MCF 10A (cell line): Measurements from ENCODE around the gene TECPR2. TPM values are rescaled to one million over a fixed set of nuclear protein-coding genes. Genes with fewer than 3 reads are reported as not detected.
"Not testable (repeated sequence)": the region's sequence is repeated elsewhere in the genome, so short reads cannot be mapped to it uniquely, and the experiment has no call there.

Source experiments
- BruUV-seq: library from RNA; stranded (reverse); fragments of 400-500 nt; replicated peaks from 2 replicates; lab custom pipeline; 2021; lab: Mats Ljungman, UMichigan
- CTCF ChIA-PET: fragments of 300-600 bp; sonication (Branson Sonifier 250); formaldehyde crosslinking; extraction: SDS; loops from one replicate; lab custom pipeline; 2021; ENCODE audit warnings: antibody characterized with exemption, inconsistent platforms; lab: Yijun Ruan, JAX
- POLR2A ChIA-PET: fragments of 300-600, 350-650 bp; sonication (Branson Sonifier 250); formaldehyde crosslinking; extraction: SDS; loops from one replicate; lab custom pipeline; 2020; ENCODE audit warnings: antibody characterized with exemption, inconsistent platforms; lab: Yijun Ruan, JAX
- DNase-seq: peaks from one replicate; pipeline ENCODE4 v3.0.0-alpha.2; 2018; ENCODE audit not compliant: unreplicated experiment
- H3K27ac Mint-ChIP-seq: one replicate; pipeline ENCODE4 v1.8.0; 2022; ENCODE audit warnings: mild to moderate bottlenecking, low read depth, mixed read lengths; ENCODE audit not compliant: unreplicated experiment
- H3K27me3 Mint-ChIP-seq: one replicate; pipeline ENCODE4 v1.8.0; 2022; ENCODE audit warnings: mixed read lengths; ENCODE audit not compliant: insufficient read depth, unreplicated experiment
- H3K36me3 Mint-ChIP-seq: one replicate; pipeline ENCODE4 v1.8.0; 2022; ENCODE audit warnings: mild to moderate bottlenecking, moderate library complexity, mixed read lengths; ENCODE audit not compliant: insufficient read depth, unreplicated experiment
- H3K4me1 Mint-ChIP-seq: one replicate; pipeline ENCODE4 v1.8.0; 2022; ENCODE audit warnings: mixed read lengths; ENCODE audit not compliant: insufficient read depth, unreplicated experiment
- H3K4me3 Mint-ChIP-seq: one replicate; pipeline ENCODE4 v1.8.0; 2022; ENCODE audit warnings: mild to moderate bottlenecking, moderate library complexity, mixed read lengths; ENCODE audit not compliant: unreplicated experiment
- H3K9me3 Mint-ChIP-seq: one replicate; pipeline ENCODE4 v1.8.0; 2022; ENCODE audit warnings: mixed read lengths; ENCODE audit not compliant: unreplicated experiment
- CTCF ChIP-seq: fragments of 200-600 bp; IDR thresholded peaks from one replicate; pipeline ENCODE4 v1.8.0; 2022; ENCODE audit warnings: antibody characterized with exemption, mild to moderate bottlenecking; ENCODE audit not compliant: unreplicated experiment
- intact Hi-C: fragments of 100-400 bp; cut with micrococcal nuclease; formaldehyde crosslinking; loops from 2 replicates; pipeline ENCODE4 v1.14.1; 2022
- total RNA-seq: library from RNA; stranded (reverse); gene quantifications from 2 replicates; pipeline ENCODE4 v1.2.3, GENCODE V29; 2022

The TECPR2 gene
- total RNA-seq, 1 experiment from 2014 or later, result 18.4 TPM

GRCh38 chr14:102539544-102540314 is 177.0 kb downstream of the TECPR2 start:
- Mint-ChIP-seq H3K27ac (peak overlapping the region; percentile 35), H3K36me3 (no peaks in the 10 kb centered on the region), H3K9me3 (no peaks in the 10 kb centered on the region), H3K4me3 (no peak overlapping the region), H3K27me3 (no peaks in the 10 kb centered on the region), H3K4me1 (peaks cover 17% of the 10 kb centered on the region)
- TF ChIP-seq CTCF, result no peak
- ChIA-PET POLR2A (interaction anchor here (0.7 to 2.1 kb wide), 5 partner anchors 7 to 55 kb away, joined by 3 to 13 read pairs (median 7); no protein-coding TSS in a partner anchor), CTCF (interaction anchor here (0.7 to 1.0 kb wide), 2 partner anchors 25 to 92 kb away, joined by 3 read pairs; no protein-coding TSS in a partner anchor)
- no TSS peak for BruUV-seq
- peak; percentile 89 for DNase-seq
- intact Hi-C loops, result no loop called here

GRCh38 chr14:102540315-102541028 is 177.7 kb downstream of the TECPR2 start:
- peak; percentile 90 for DNase-seq
- intact Hi-C loops, result no loop called here

GRCh38 chr14:102541029-102541491 is 178.3 kb downstream of the TECPR2 start:
- H3K9me3 Mint-ChIP-seq, H3K27me3 Mint-ChIP-seq, DNase-seq, H3K4me3 Mint-ChIP-seq, H3K36me3 Mint-ChIP-seq, BruUV-seq, intact Hi-C loops: not testable (repeated sequence)
- Mint-ChIP-seq H3K4me1 (peaks cover 29% of the 10 kb centered on the region), H3K27ac (peak overlapping the region; percentile 35)
- ChIA-PET CTCF (interaction anchor here (0.6 to 1.1 kb wide), 3 partner anchors 13 to 24 kb away, joined by 3 read pairs; no protein-coding TSS in a partner anchor), POLR2A (interaction anchor here (0.8 to 2.2 kb wide), 7 partner anchors 9 to 63 kb away, joined by 3 to 13 read pairs (median 7); no protein-coding TSS in a partner anchor)

More at GRCh38 chr14:102540315-102541028, 177.7 kb downstream of the TECPR2 start:
- H3K4me3 Mint-ChIP-seq, result no peak overlapping the region
- H3K27ac Mint-ChIP-seq, result peak overlapping the region; percentile 35
- ChIA-PET POLR2A (interaction anchor here (0.7 to 2.1 kb wide), 7 partner anchors 8 to 63 kb away, joined by 3 to 13 read pairs (median 4); no protein-coding TSS in a partner anchor), CTCF (interaction anchor here (0.7 to 1.0 kb wide), 2 partner anchors 25 to 54 kb away, joined by 3 read pairs; no protein-coding TSS in a partner anchor)
- peaks cover 23% of the 10 kb centered on the region for H3K4me1 Mint-ChIP-seq
- no peaks in the 10 kb centered on the region for H3K36me3 Mint-ChIP-seq
- BruUV-seq, result no TSS peak
- H3K9me3 Mint-ChIP-seq, result no peaks in the 10 kb centered on the region
- H3K27me3 Mint-ChIP-seq, result no peaks in the 10 kb centered on the region
- no peak for TF ChIP-seq CTCF

GRCh38 chr14:102541771-102542170 is 179.0 kb downstream of the TECPR2 start:
- Mint-ChIP-seq H3K4me3 (no peak overlapping the region), H3K4me1 (peaks cover 29% of the 10 kb centered on the region), H3K27ac (no peak overlapping the region), H3K9me3 (no peaks in the 10 kb centered on the region), H3K27me3 (no peaks in the 10 kb centered on the region), H3K36me3 (no peaks in the 10 kb centered on the region)
- no peak for TF ChIP-seq CTCF
- peak; percentile 30 for DNase-seq
- CTCF ChIA-PET, result interaction anchor here (0.6 to 1.1 kb wide), 3 partner anchors 14 to 236 kb away, joined by 3 to 5 read pairs (median 3); no protein-coding TSS in a partner anchor
- POLR2A ChIA-PET, result interaction anchor here (1.4 to 2.2 kb wide), 3 partner anchors 9 to 39 kb away, joined by 3 to 10 read pairs (median 8); no protein-coding TSS in a partner anchor
- intact Hi-C loops, result no loop called here
- BruUV-seq, result no TSS peak
